VCaP (cell line): ENCODE measurements around the gene ARSB.

Experiments used
- H3K27ac ChIP-seq: fragments of 450-650 bp; 2 replicates; pipeline ENCODE4 v1.5.1; 2017
- TF ChIP-seq, protein P1 (sequence below): fragments of 450-650 bp; conservative IDR thresholded peaks from 2 replicates; pipeline ENCODE4 v1.5.1; 2017; ENCODE audit warnings: mild to moderate bottlenecking, moderate library complexity

ARSB gene

DNA sequence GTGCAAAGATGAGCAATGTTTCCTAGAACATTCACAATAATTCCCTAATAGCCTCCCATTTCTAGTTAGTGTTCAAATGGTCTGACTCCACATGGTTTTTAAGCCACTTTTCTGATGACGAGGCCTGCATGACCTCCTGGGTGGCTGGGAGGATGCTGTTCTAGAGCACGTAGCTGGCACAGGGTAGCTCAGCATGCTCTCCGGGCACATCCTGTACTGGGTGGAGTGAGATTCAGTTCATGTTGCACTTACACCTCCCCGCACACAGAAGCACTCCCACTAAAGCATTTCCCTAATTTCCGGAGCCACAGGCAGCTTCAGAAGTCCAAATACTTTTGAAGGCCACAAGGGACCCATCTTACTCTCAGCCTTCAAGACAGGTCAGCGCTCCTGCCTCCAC lies 176.7 kb downstream of the ARSB start:
- TF ChIP-seq, protein P1, sequence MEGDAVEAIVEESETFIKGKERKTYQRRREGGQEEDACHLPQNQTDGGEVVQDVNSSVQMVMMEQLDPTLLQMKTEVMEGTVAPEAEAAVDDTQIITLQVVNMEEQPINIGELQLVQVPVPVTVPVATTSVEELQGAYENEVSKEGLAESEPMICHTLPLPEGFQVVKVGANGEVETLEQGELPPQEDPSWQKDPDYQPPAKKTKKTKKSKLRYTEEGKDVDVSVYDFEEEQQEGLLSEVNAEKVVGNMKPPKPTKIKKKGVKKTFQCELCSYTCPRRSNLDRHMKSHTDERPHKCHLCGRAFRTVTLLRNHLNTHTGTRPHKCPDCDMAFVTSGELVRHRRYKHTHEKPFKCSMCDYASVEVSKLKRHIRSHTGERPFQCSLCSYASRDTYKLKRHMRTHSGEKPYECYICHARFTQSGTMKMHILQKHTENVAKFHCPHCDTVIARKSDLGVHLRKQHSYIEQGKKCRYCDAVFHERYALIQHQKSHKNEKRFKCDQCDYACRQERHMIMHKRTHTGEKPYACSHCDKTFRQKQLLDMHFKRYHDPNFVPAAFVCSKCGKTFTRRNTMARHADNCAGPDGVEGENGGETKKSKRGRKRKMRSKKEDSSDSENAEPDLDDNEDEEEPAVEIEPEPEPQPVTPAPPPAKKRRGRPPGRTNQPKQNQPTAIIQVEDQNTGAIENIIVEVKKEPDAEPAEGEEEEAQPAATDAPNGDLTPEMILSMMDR, result no peak
- H3K27ac ChIP-seq, result no peak overlapping the region

DNA sequence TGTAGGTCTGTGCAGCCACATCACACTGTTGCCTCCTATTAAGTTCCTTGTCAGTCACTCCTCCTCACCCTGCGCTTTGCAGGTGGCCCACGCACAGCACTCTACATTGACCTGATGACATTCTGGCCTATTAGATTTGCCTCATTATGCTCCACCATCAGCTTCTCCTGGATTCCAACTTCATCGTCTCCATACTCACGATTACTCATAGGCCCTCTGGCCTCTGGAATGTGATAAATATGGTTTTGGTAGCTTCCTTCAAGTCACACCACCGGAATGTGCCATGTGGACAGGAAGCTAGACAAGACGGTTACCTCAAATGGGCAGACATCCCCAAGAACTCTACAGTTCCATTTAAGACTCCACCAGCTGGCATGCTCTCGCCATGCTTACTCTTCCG lies 178.6 kb downstream of the ARSB start:
- TF ChIP-seq, protein P1, result no peak
- no peak overlapping the region for H3K27ac ChIP-seq

DNA sequence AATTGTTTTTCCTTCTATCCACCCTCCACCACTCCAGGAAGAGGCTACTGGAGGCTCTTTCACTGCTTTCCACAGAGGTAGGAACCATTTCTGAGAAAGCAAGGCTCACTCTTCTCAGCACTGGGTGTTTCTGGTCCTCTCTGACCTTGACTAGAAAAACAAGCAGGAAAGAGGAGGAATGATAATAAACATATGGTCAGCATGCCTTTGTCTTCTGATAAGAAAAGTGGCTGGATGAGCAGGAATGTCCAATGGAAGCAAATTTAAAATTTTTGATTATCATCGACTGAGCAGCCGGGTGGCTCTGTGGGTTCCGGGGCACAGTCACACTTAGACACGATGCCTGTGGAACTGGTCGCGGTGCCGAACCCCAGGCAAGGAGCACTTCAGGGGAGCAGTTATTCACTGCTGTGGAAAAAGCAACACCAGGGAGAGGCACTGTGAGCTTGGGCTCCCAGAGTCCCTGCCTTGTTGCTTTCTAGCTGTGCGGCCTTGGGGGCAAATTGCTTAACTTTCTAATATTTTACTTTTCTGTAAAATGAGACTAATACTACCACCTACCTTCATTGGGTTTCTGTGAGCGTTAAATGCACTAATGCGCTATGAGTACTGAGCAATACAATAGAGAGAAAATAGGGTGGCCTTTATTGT lies 179.5 kb downstream of the ARSB start:
- no peak overlapping the region for H3K27ac ChIP-seq
- TF ChIP-seq, protein P1, result no peak

DNA sequence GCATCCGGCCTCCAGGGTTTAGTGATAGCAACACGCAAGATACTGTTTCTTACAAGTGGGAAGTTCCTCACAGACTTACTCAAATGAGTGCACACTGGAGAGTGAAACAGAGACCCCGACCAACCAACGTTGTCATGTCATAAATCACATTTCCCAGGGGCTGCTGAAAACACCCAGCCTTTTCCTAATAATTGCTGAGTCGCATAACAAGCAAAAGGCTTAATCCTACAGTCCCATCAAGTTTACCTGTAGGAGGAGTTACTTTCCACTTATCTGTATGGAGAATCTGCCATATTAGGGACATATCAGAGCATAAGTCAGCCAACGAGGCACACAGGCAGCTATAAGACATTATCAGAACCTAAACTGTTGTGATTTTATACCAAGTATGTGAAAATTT lies 180.1 kb downstream of the ARSB start:
- no peak overlapping the region for H3K27ac ChIP-seq

DNA sequence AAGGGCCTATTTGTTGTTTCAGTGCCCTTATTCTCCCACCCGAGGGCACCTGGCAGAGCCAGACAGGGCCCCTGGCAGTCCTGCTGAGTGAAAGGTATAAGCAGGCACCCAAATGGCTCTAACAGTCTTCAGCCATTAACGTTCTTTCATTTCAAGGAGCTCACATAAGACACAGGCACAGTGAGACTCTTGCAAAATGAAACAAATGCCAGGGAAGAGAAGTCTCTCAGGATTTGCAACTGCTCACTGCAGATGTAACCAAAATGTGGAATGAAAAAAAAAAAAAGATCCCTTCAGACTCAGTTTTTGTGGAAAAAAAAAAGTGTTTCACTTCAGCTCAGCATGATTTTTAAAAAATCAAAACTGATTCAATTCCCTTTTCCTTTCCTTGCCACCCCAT lies 181.2 kb downstream of the ARSB start:
- no peak overlapping the region for H3K27ac ChIP-seq
- TF ChIP-seq, protein P1, result no peak

More for the DNA sequence above, 180.1 kb downstream of the ARSB start:
- TF ChIP-seq, protein P1, result no peak

DNA sequence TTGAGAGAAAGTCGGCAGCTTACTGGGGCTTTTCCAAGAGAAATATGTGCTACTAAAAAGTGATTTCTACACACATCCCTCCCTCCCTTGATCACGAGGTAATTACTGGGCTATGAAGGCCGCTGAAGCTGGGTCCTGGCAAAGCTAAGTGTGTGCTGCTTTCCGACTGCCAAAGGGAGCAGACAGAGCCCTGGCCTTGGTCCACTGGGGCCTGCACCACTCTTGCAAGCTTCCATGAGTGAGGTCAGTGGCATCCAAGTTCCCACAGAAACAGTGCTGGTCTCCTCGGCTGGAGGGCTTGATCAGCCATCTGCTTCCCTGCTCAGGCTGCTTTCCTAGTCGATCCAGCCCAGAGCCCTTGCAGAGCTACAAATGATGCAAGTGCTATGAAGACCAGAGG lies 181.8 kb downstream of the ARSB start:
- TF ChIP-seq, protein P1, result no peak
- no peak overlapping the region for H3K27ac ChIP-seq

DNA sequence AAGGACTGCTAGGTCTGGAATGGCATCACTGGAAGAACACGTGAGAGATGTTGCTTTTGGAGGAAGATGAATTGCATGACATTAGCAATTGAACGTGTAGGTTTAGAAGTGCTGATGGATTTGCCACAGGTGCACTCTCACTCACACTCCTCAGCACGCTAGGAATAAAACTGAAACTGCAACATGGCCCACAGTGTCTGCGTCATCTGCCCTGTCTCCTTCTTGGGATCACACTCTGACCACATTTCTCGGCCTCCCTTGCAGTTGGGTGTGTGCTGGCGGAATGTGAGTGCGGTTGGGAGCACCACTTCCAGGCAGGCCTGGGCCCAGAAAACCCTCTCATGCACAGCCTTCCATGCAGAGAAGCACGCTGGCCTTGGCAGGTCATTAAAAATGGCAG lies 183.7 kb downstream of the ARSB start:
- H3K27ac ChIP-seq, result no peak overlapping the region
- TF ChIP-seq, protein P1, result no peak
